GM10248 (cell line): ENCODE results near the gene MOB3A.

Source experiments
- CTCF ChIA-PET: fragments of 300-600 bp; sonication (Branson Sonifier 250); formaldehyde crosslinking; extraction: SDS; loops from one replicate; lab custom pipeline; 2021; ENCODE audit warnings: antibody characterized with exemption; lab: Yijun Ruan, JAX
- POLR2A ChIA-PET: fragments of 350-650 bp; sonication (Branson Sonifier 250); formaldehyde crosslinking; extraction: SDS; loops from one replicate; lab custom pipeline; 2020; ENCODE audit warnings: antibody characterized with exemption; lab: Yijun Ruan, JAX
- DNase-seq: peaks from one replicate; pipeline ENCODE4 v3.0.0; 2012; ENCODE audit errors: extremely low spot score
- CTCF ChIP-seq: IDR thresholded peaks from 2 replicates; pipeline ENCODE4 v1.5.1; 2012; ENCODE audit warnings: mild to moderate bottlenecking, low read depth; ENCODE audit errors: extremely low read depth, missing control alignments, control extremely low read depth

Gene MOB3A

DNA sequence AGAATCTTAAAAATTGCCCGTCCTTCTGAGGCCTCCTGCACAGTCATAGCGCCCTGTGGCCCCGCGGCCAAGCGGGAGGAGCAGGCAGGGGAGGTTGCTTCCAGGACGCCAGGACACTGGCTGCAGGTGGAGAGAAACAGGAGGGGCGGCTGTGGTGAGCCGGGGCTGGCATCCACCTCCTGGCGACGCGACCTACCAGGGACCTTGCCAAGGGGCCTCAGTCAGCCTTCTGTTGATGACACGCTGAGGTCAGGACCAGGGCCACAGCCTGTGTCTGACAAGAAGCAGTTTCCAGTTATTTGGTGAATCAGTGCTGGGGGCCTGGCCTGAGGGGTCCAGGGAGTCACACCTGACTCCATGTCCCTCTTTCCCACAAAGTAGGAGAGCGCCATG lies 31.7 kb downstream of the MOB3A start:
- ChIA-PET CTCF (interaction anchor here (2.6 kb wide), 1 partner anchor 12 kb away, joined by 11 read pairs; no protein-coding TSS in a partner anchor), POLR2A (no interaction called here)
- no peak for TF ChIP-seq CTCF
- no peak for DNase-seq

DNA sequence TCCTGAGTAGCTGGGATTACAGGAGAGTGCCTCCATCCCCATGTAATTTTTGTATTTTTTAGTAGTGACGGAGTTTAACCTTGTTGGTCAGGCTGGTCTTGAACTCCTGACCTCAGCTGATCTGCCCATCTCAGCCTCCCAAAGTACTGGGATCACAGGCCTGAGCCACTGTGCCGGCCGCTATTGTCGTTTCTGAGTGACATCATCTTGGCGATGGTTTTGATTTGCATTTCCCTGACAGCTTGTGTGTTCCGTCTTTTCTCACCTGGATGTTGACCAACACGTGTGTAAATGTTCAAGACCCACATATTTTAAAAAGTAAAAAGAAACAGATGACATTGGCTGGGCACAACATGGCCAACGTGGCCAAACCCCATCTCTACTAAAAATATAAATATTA lies 32.3 kb downstream of the MOB3A start:
- CTCF ChIA-PET, result interaction anchor here (2.6 kb wide), 1 partner anchor 12 kb away, joined by 11 read pairs; no protein-coding TSS in a partner anchor
- POLR2A ChIA-PET, result no interaction called here
- TF ChIP-seq CTCF, result no peak
- no peak for DNase-seq

DNA sequence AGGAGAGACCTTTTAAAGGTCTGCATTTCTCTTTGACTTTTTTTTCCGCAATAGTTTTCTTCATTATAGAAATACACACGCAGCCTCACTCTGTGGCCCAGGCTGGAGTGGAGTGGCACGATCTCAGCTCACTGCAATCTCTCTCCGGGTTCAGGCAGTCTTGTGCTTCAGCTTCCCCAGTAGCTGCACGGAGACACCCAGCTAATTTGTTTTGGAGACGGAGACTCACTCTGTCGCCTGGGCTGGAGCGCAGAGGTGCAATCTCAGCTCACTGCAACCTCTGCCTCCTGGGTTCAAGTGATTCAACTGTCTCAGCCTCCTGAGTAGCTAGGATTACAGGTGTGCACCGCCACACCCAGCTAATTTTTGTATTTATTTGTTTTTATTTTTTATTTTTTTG lies 33.4 kb downstream of the MOB3A start:
- CTCF ChIA-PET, result interaction anchor here (1.1 to 2.6 kb wide), 4 partner anchors 11 to 133 kb away, joined by 3 to 11 read pairs (median 4); no protein-coding TSS in a partner anchor

GRCh38 chr19:2062389-2062729 lies 33.8 kb downstream of the MOB3A start:
- no peak for TF ChIP-seq CTCF
- ChIA-PET CTCF (interaction anchor here (1.1 to 2.6 kb wide), 5 partner anchors 10 to 132 kb away, joined by 3 to 11 read pairs (median 4); no protein-coding TSS in a partner anchor), POLR2A (interaction anchor here (0.5 to 3.5 kb wide), 3 partner anchors 10 to 126 kb away, joined by 3 to 13 read pairs (median 3); no protein-coding TSS in a partner anchor)
- no peak for DNase-seq

More for the DNA sequence above, 33.4 kb downstream of the MOB3A start:
- TF ChIP-seq CTCF, result no peak
- POLR2A ChIA-PET, result interaction anchor here (0.6 to 3.5 kb wide), 2 partner anchors 14 to 20 kb away, joined by 4 to 13 read pairs; no protein-coding TSS in a partner anchor
- DNase-seq, result no peak

DNA sequence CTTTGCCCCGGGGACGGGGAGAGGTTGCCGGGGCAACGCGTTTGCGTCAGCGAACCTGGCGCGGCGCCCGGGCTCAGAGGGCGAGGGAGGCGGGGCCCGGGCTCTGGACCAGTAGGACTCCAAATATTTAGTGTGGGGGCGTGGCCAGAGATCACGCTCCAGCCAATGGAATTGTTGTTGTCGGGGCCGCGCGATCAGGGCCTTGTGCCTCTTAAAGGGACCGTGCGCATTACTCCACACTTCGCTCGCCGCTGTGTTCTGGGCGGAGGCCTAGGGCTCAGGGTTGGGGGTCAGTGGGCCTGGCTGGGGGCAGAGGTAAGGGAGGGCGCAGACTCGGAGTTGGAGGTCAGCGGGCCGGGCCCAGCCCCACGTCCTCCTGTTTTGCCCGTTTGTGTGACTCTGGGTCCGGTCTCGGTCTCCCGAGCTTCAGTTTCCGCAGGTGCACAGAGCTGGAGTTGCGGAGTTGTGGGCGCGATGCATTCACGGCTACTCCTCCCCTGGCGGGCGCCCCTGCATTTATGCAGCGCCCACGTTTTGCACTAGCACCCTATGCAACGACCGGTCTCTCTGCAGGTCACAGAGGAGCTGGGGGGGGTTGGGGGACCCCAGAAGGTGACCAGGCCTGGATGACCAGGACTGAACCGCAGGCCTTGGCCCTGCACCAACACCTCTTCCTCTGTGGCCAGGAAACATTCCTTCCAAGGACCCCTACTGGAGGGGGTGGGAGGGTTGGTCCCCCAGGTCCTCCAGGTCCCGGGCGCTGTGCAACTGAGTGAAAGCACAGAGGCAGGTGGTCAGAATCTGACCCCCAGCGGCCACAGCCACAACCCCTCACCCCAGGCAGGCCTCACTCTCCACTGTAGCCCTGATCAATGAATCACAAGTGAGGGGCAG lies 34.4 kb downstream of the MOB3A start:
- ChIA-PET CTCF (interaction anchor here (1.2 to 2.6 kb wide), 4 partner anchors 10 to 43 kb away, joined by 3 to 11 read pairs (median 4); no protein-coding TSS in a partner anchor), POLR2A (interaction anchor here (0.5 to 3.5 kb wide), 4 partner anchors 10 to 126 kb away, joined by 3 to 13 read pairs (median 3); no protein-coding TSS in a partner anchor)
- peak; percentile 9 for TF ChIP-seq CTCF
- DNase-seq, result peak; percentile 99

DNA sequence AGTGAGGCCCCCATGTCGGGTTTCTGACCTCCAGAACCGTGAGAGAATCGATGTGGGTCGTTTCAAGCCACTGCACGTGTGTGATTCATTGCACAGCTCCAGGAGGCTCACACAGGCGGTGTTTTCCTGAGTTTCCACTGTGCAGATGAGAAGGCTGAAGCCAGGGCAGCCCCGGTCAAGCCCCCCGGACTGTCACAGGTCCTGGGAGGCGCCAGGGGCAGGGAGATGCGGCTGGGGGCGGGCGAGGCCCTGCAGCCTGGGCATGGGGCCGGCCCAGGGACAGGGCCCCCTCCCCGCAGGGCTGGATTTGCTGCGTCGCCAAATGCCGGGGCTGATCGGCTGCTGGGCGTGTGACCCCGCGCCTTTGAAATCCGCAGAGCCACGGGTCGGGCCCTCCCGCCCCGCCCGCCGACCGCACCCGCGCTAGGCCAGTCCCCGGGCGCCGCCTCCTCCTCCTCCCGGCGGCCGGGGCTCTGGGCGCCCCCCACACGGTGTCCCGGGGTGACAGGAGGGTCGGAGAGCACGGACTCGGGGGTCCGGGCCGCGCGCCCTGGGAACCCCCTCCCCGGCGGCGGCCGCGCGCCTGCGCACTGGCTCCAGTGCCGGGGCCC lies 35.1 kb downstream of the MOB3A start:
- ChIA-PET POLR2A (interaction anchor here (0.6 to 3.5 kb wide), 5 partner anchors 9 to 22 kb away, joined by 3 to 13 read pairs (median 3); partner anchors contain the start of gene MKNK2), CTCF (interaction anchor here (1.2 to 1.9 kb wide), 3 partner anchors 18 to 42 kb away, joined by 3 to 4 read pairs (median 4); no protein-coding TSS in a partner anchor)

More for the DNA sequence above, 35.1 kb downstream of the MOB3A start:
- TF ChIP-seq CTCF, result no peak
- DNase-seq, result no peak
